HCT116 (cell line): Measurements from ENCODE around the gene MED13L. TPM values are rescaled to one million over a fixed set of nuclear protein-coding genes. Genes with fewer than 3 reads are reported as not detected.

Experiments
- ATAC-seq: fragments of 200-7000 bp; cut with Tn5 transposase; 2 replicates; pipeline ENCODE4 v1.9.1; 2020; ENCODE audit warnings: mild to moderate bottlenecking, moderate library complexity
- BruUV-seq: library from RNA; stranded (reverse); fragments of 400-500 nt; replicated peaks from 2 replicates; lab custom pipeline; 2021; lab: Mats Ljungman, UMichigan
- CTCF ChIA-PET: fragments of 300-600 bp; sonication (Branson Sonifier 250); formaldehyde crosslinking; loops from one replicate; lab custom pipeline; 2021; ENCODE audit warnings: antibody characterized with exemption; lab: Charles Lee
- POLR2A ChIA-PET: fragments of 300-600, 350-600 bp; sonication (Branson Sonifier 250); formaldehyde crosslinking; loops from one replicate; lab custom pipeline; 2021; ENCODE audit warnings: antibody characterized with exemption; lab: Charles Lee
- RAD21 ChIA-PET, 2 experiments: fragments of 300-600 bp; sonication (Branson Sonifier 250); formaldehyde crosslinking; loops; one replicate each; lab custom pipeline; 2023; ENCODE audit warnings: low total read pairs in 2 of 2; ENCODE audit not compliant: uncharacterized antibody in 2 of 2, unreplicated experiment in 2 of 2, low non-redundant PET in 1 of 2; lab: Charles Lee
- DNase-seq: peaks from one replicate; pipeline ENCODE4 v3.0.0-alpha.2; 2010; ENCODE audit warnings: low read depth, low spot score
- H2AFZ ChIP-seq: fragments of 200-600 bp; shearing (Covaris generic), sonication (generic); 2 replicates; pipeline ENCODE4 v1.6.1; 2017; ENCODE audit warnings: low read depth, mixed run types, mixed read lengths, antibody characterized with exemption, low read length; ENCODE audit not compliant: poor library complexity, severe bottlenecking
- H3K27ac ChIP-seq: 2 replicates; pipeline ENCODE4 v1.5.1; 2012; ENCODE audit warnings: low read depth, low read length
- H3K27me3 ChIP-seq: fragments of 200-600 bp; sonication (generic); 2 replicates; pipeline ENCODE4 v1.6.1; 2016; ENCODE audit warnings: mixed run types, low read length, mixed read lengths; ENCODE audit not compliant: insufficient read depth
- H3K36me3 ChIP-seq, 2 experiments: fragments of 200-500 bp in 1 of 2; fragments of 200-600 bp in 1 of 2; sonication (Bioruptor generic) in 1 of 2; sonication (generic) in 1 of 2; 2 replicates each; pipeline versions ENCODE4 v1.5.1 to v1.6.1; 2014 to 2016; ENCODE audit warnings: low read length in 2 of 2, inconsistent platforms in 1 of 2, mixed read lengths in 1 of 2, mixed run types in 1 of 2; ENCODE audit not compliant: insufficient read depth in 2 of 2, control insufficient read depth in 1 of 2
- H3K4me1 ChIP-seq, 2 experiments: fragments of 200-600 bp in 1 of 2; sonication (generic) in 1 of 2; 2 replicates each; pipeline versions ENCODE4 v1.5.1 to v1.6.1; 2012 to 2017; ENCODE audit warnings: low read length in 2 of 2, inconsistent platforms in 1 of 2, mild to moderate bottlenecking in 1 of 2, mixed read lengths in 1 of 2, mixed run types in 1 of 2, moderate library complexity in 1 of 2; ENCODE audit not compliant: insufficient read depth in 2 of 2, control insufficient read depth in 1 of 2
- H3K4me2 ChIP-seq: fragments of 200-600 bp; sonication (generic); 2 replicates; pipeline ENCODE4 v1.6.1; 2017; ENCODE audit warnings: mixed run types, low read length, mixed read lengths
- H3K4me3 ChIP-seq, 2 experiments: fragments of 200-600 bp in 1 of 2; sonication (generic) in 1 of 2; replicated peaks in 1 of 2; 2 replicates each; pipeline ENCODE4 v1.5.1; 2011 to 2016; ENCODE audit warnings: low read length in 2 of 2, control low read depth in 1 of 2, low read depth in 1 of 2, mild to moderate bottlenecking in 1 of 2, mixed read lengths in 1 of 2, mixed run types in 1 of 2
- H3K79me2 ChIP-seq: fragments of 200-600 bp; sonication (generic); 2 replicates; pipeline ENCODE4 v1.6.1; 2017; ENCODE audit warnings: mild to moderate bottlenecking, mixed run types, low read length, moderate library complexity, mixed read lengths; ENCODE audit not compliant: insufficient read depth
- H3K9ac ChIP-seq: fragments of 200-600 bp; sonication (generic); 2 replicates; pipeline ENCODE4 v1.6.1; 2016; ENCODE audit warnings: low read length, mixed read lengths
- H3K9me2 ChIP-seq: fragments of 200-600 bp; sonication (generic), shearing (Covaris generic); 2 replicates; pipeline ENCODE4 v1.6.1; 2017; ENCODE audit warnings: mixed run types, mild to moderate bottlenecking, moderate library complexity; ENCODE audit not compliant: insufficient read depth
- H3K9me3 ChIP-seq, 2 experiments: fragments of 200-500 bp in 1 of 2; fragments of 200-600 bp in 1 of 2; sonication (Bioruptor generic) in 1 of 2; sonication (generic) in 1 of 2; 2 replicates each; pipeline ENCODE4 v1.6.1; 2014 to 2017; ENCODE audit warnings: low read length in 2 of 2, mixed read lengths in 2 of 2, inconsistent platforms in 1 of 2, low read depth in 1 of 2, mild to moderate bottlenecking in 1 of 2, mixed run types in 1 of 2, moderate library complexity in 1 of 2; ENCODE audit not compliant: control insufficient read depth in 1 of 2, insufficient read depth in 1 of 2
- H4K20me1 ChIP-seq: fragments of 200-600 bp; sonication (generic), shearing (Covaris generic); 2 replicates; pipeline ENCODE4 v1.6.1; 2017; ENCODE audit warnings: mixed run types, mild to moderate bottlenecking, moderate library complexity; ENCODE audit not compliant: insufficient read depth
- ATF3 ChIP-seq: IDR thresholded peaks from 2 replicates; pipeline ENCODE4 v1.6.1; 2012
- CEBPB ChIP-seq: IDR thresholded peaks from 2 replicates; pipeline ENCODE4 v1.6.1; 2012; ENCODE audit warnings: low read depth
- CTCF ChIP-seq, 3 experiments: fragments of 200-600 bp in 1 of 3; sonication (generic) in 1 of 3; IDR thresholded peaks in 2 of 3; conservative IDR thresholded peaks in 1 of 3; 2 replicates each; pipeline ENCODE4 v1.5.1; 2012 to 2017; ENCODE audit warnings: low read depth in 2 of 3, low read length in 2 of 3, antibody characterized with exemption in 1 of 3, borderline replicate concordance in 1 of 3, control low read depth in 1 of 3, mild to moderate bottlenecking in 1 of 3, mixed read lengths in 1 of 3, mixed run types in 1 of 3, moderate library complexity in 1 of 3; ENCODE audit not compliant: insufficient read depth in 1 of 3
- EGR1 ChIP-seq: IDR thresholded peaks from 2 replicates; pipeline ENCODE4 v1.6.1; 2012; ENCODE audit warnings: low read depth
- FOSL1 ChIP-seq: IDR thresholded peaks from 2 replicates; pipeline ENCODE4 v1.6.1; 2012; ENCODE audit warnings: low read depth
- JUND ChIP-seq: IDR thresholded peaks from 2 replicates; pipeline ENCODE4 v1.6.1; 2012
- MAX ChIP-seq: IDR thresholded peaks from 2 replicates; pipeline ENCODE4 v1.6.1; 2012
- RAD21 ChIP-seq: IDR thresholded peaks from 2 replicates; pipeline ENCODE4 v1.6.1; 2012; ENCODE audit warnings: low read depth, mild to moderate bottlenecking
- REST ChIP-seq: IDR thresholded peaks from 2 replicates; pipeline ENCODE4 v1.6.1; 2012; ENCODE audit warnings: low read depth
- SIN3A ChIP-seq: IDR thresholded peaks from 2 replicates; pipeline ENCODE4 v1.6.1; 2012; ENCODE audit warnings: low read depth
- SRF ChIP-seq: IDR thresholded peaks from 2 replicates; pipeline ENCODE4 v1.6.1; 2012; ENCODE audit warnings: low read depth
- YY1 ChIP-seq: IDR thresholded peaks from 2 replicates; pipeline ENCODE4 v1.6.1; 2011; ENCODE audit warnings: low read length, low read depth, moderate library complexity, mild to moderate bottlenecking; ENCODE audit not compliant: insufficient replicate concordance; ENCODE audit errors: extremely low read depth
- ZFX ChIP-seq: fragments of 450-650 bp; IDR thresholded peaks from 2 replicates; pipeline ENCODE4 v1.6.1; 2017
- ZNF274 ChIP-seq: fragments of 200-500 bp; sonication (Bioruptor generic); IDR thresholded peaks from 2 replicates; pipeline ENCODE4 v1.6.1; 2014; ENCODE audit warnings: mild to moderate bottlenecking, low read depth, low read length, inconsistent platforms
- intact Hi-C: fragments of 100-400 bp; cut with micrococcal nuclease; formaldehyde crosslinking; loops from 2 replicates; pipeline ENCODE4 v1.10.0; 2022
- total RNA-seq: library from RNA; stranded (reverse); gene quantifications from one replicate; pipeline ENCODE4 v1.2.1, GENCODE V29; 2021; ENCODE audit not compliant: unreplicated experiment

Gene MED13L
- total RNA-seq, 1 experiment from 2014 or later: 176 TPM

- Histone ChIP-seq H3K9me2 (no peaks in the 10 kb centered on the region), H4K20me1 (no peaks in the 10 kb centered on the region), H2AFZ (no peak overlapping the region), H3K4me1 (peaks cover 8% of the 10 kb centered on the region in 2 experiments; a peak in 3 of 4 replicates), H3K27ac (no peak overlapping the region), H3K9me3 (no peaks in the 10 kb centered on the region), H3K4me3 (no peak overlapping the region), H3K79me2 (no peaks in the 10 kb centered on the region), H3K27me3 (no peaks in the 10 kb centered on the region), H3K4me2 (no peak overlapping the region), H3K36me3 (no peaks in the 10 kb centered on the region), H3K9ac (no peak overlapping the region)
- intact Hi-C loops: no loop called here
- BruUV-seq: no TSS peak
- POLR2A ChIA-PET: no interaction called here
- ATAC-seq (no peak), DNase-seq (no peak)
- RAD21 ChIA-PET: no interaction called here
- CTCF ChIA-PET: no interaction called here
- TF ChIP-seq SIN3A (no peak), ZFX (0 out of 2 replicates have a peak, but pooled peaks have one; percentile 10)
These were observed 333.1 kb downstream of the MED13L start for GRCh38 chr12:115944392-115944742.

- Histone ChIP-seq H4K20me1 (no peaks in the 10 kb centered on the region), H3K4me3 (no peak overlapping the region), H2AFZ (no peak overlapping the region), H3K36me3 (no peaks in the 10 kb centered on the region), H3K9ac (no peak overlapping the region), H3K9me3 (peaks cover 4% of the 10 kb centered on the region in 2 experiments; a peak in 1 of 4 replicates), H3K4me2 (no peak overlapping the region), H3K79me2 (no peaks in the 10 kb centered on the region), H3K27me3 (no peaks in the 10 kb centered on the region), H3K4me1 (peaks cover 8% of the 10 kb centered on the region in 2 experiments; a peak in 3 of 4 replicates), H3K27ac (no peak overlapping the region), H3K9me2 (no peaks in the 10 kb centered on the region)
- BruUV-seq: no TSS peak
- POLR2A ChIA-PET: no interaction called here
- TF ChIP-seq FOSL1: no peak
- no peak for TF ChIP-seq ZNF274
- TF ChIP-seq MAX: no peak
- TF ChIP-seq ATF3: no peak
- no peak for TF ChIP-seq JUND
- no peak for TF ChIP-seq RAD21
- TF ChIP-seq YY1: no peak
- no peak for TF ChIP-seq CTCF (IDR thresholded peaks at IDR 0.05 in 2 of 3, conservative IDR thresholded peaks at IDR 0.05 in 1 of 3; ENCODE audit: borderline replicate concordance in 1 of 3, insufficient read depth in 1 of 3, low read depth in 2 of 3, low read length in 2 of 3)
- TF ChIP-seq SRF: no peak
- no peak for TF ChIP-seq CEBPB
- no peak for TF ChIP-seq REST
- no peak for TF ChIP-seq EGR1
- RAD21 ChIA-PET: no interaction called here
- intact Hi-C loops: no loop called here
- no peak for ATAC-seq
- CTCF ChIA-PET: no interaction called here
- DNase-seq: no peak
These were observed 333.7 kb downstream of the MED13L start for GRCh38 chr12:115943630-115944391.
